ENCODE data around the gene THBS2.

Gene THBS2

DNA sequence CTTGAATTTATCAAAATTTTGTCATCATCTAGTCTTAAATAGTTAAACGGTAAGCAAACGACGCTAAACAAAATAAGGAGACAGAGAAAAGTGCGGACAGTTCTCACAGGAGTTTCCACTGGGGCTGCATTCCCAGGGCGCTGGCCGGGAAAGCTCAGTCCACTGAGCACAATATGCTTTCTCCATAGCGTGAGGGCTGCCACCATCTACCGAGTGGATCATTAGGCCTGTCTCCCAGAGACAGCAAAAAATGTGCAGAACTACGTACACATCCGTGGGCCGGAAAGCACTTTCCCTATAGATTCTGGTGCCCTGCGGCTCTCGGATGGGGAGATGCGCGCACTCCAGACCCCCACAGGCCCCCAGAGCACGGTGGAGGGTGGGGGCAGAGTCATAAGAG lies 84.9 kb downstream of the THBS2 start:
- DNase-seq (ENCODE audit: low read depth) = no peak
- TF ChIP-seq, protein P1, sequence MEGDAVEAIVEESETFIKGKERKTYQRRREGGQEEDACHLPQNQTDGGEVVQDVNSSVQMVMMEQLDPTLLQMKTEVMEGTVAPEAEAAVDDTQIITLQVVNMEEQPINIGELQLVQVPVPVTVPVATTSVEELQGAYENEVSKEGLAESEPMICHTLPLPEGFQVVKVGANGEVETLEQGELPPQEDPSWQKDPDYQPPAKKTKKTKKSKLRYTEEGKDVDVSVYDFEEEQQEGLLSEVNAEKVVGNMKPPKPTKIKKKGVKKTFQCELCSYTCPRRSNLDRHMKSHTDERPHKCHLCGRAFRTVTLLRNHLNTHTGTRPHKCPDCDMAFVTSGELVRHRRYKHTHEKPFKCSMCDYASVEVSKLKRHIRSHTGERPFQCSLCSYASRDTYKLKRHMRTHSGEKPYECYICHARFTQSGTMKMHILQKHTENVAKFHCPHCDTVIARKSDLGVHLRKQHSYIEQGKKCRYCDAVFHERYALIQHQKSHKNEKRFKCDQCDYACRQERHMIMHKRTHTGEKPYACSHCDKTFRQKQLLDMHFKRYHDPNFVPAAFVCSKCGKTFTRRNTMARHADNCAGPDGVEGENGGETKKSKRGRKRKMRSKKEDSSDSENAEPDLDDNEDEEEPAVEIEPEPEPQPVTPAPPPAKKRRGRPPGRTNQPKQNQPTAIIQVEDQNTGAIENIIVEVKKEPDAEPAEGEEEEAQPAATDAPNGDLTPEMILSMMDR (IDR thresholded peaks at IDR 0.05; ENCODE audit: low read depth, low read length, missing control alignments) = no peak
- in situ Hi-C loops (cut with HindIII; ENCODE audit: low sequenced_read_pairs) = no loop called here

GRCh38 chr6:169168302-169168630 lies 85.4 kb downstream of the THBS2 start:
- in situ Hi-C loops (cut with HindIII; ENCODE audit: low sequenced_read_pairs) = no loop called here
- no peak overlapping the region for H3K4me3 ChIP-seq (ENCODE audit: low read depth, low read length)
- TF ChIP-seq, protein P1 (IDR thresholded peaks at IDR 0.05; ENCODE audit: low read depth, low read length, missing control alignments) = no peak
- no peak for DNase-seq (ENCODE audit: low read depth)

More for the DNA sequence above, 84.9 kb downstream of the THBS2 start:
- H3K4me3 ChIP-seq (ENCODE audit: low read depth, low read length) = no peak overlapping the region

- no peak overlapping the region for H3K4me3 ChIP-seq (ENCODE audit: low read depth, low read length)
- TF ChIP-seq, protein P1 (IDR thresholded peaks at IDR 0.05; ENCODE audit: low read depth, low read length, missing control alignments) = no peak
- in situ Hi-C loops (cut with HindIII; ENCODE audit: low sequenced_read_pairs) = no loop called here
- peak; percentile 18 for DNase-seq (ENCODE audit: low read depth)
Observed at GRCh38 chr6:169167581-169168301, 85.9 kb downstream of the THBS2 start.

- in situ Hi-C loops (cut with HindIII; ENCODE audit: low sequenced_read_pairs) = no loop called here
- DNase-seq (ENCODE audit: low read depth) = no peak
- TF ChIP-seq, protein P1 (IDR thresholded peaks at IDR 0.05; ENCODE audit: low read depth, low read length, missing control alignments) = no peak
- no peak overlapping the region for H3K4me3 ChIP-seq (ENCODE audit: low read depth, low read length)
Observed at GRCh38 chr6:169166896-169167580, 86.6 kb downstream of the THBS2 start.

All from astrocyte of the cerebellum (primary cell).